Mucosa of gallbladder (tissue), 1 donor: ENCODE measurements around the gene GDI2. TPM values are rescaled to one million over a fixed set of nuclear protein-coding genes. Genes with fewer than 3 reads are reported as not detected.
"Not testable (repeated sequence)": the region's sequence is repeated elsewhere in the genome, so short reads cannot be mapped to it uniquely, and the experiment has no call there.

Experiments used
- DNase-seq: peaks from one replicate; pipeline ENCODE4 v3.0.0-alpha.2; 2020; ENCODE audit warnings: low spot score
- total RNA-seq: library from RNA; stranded (reverse); gene quantifications from one replicate; pipeline ENCODE4 v1.2.1, GENCODE V29; 2021
- donor health status: DM: no; HTN: no; CAD: no.

GDI2 gene
- total RNA-seq, 1 donor from 2014 or later: 205 TPM

- DNase-seq: no peak
These were observed 31.1 kb downstream of the GDI2 start for GRCh38 chr10:5782174-5782573.

DNA sequence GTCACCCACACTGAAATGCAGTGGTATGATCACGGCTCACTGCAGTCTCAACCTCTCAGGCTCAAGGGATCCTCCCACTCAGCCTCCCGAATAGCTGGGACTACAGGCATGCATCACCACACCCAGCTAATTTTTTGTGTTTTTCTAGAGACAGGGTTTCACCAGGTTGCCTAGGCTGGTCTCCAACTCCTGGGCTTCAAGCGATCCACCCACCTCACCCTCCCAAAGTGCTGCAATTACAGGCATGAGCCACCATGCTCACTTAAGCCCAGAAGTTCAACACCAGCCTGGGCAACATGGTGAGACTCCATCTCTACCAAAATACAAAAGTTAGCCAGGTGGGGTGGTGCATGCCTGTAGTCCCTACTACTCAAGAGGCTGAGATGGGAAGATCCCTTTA, 33.5 kb downstream of the GDI2 start:
- no peak for DNase-seq

DNA sequence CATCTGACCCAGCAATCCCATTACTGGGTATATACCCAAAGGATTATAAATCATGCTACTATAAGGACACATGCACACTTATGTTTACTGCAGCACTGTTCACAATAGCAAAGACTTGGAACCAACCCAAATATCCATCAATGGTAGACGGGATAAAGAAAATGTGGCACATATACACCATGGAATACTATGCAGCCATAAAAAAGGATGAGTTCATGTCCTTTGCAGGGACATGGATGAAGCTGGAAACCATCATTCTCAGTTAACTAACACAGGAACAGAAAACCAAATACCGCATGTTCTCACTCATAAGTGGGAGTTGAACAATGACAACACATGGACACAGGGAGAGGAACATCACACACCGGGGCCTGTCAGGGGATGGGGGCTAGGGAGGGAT, 35.5 kb downstream of the GDI2 start:
- not testable (repeated sequence) for DNase-seq

- no peak for DNase-seq
These were observed 36.4 kb downstream of the GDI2 start for GRCh38 chr10:5776881-5777197.

DNA sequence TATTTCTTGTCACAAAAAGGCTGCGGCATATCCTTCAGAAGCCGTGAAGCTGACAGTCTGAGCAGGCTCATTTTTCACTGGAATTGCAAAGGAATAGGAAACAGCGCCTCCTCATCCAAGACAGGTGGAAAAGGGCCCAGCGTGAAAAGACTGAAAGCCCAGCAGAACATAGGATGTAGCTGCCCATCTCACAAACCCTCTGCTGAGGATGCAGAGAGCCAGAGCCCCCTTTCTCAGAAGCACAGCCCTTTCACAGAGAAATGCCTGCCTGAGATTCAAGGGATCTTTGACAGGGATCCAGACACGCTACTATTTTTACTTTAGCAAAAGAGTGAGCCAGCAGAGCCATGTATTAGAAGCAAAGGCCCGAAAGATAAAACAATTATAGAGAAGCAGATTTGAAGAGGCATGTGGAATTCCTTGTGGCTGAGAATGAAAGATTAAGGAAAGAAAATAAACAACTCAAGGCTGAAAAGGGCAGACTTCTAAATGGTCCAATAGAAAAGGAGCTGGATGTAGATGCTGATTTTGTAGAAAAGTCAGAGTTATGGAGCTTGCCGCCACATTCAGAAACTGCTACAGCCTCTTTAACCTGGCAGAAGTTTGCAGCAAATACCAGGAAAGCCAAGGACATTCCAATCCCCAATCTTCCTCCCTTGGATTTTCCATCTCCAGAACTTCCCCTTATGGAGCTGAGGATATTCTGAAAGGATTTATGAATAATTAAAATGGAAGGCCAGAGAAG, 36.9 kb downstream of the GDI2 start:
- no peak for DNase-seq

DNA sequence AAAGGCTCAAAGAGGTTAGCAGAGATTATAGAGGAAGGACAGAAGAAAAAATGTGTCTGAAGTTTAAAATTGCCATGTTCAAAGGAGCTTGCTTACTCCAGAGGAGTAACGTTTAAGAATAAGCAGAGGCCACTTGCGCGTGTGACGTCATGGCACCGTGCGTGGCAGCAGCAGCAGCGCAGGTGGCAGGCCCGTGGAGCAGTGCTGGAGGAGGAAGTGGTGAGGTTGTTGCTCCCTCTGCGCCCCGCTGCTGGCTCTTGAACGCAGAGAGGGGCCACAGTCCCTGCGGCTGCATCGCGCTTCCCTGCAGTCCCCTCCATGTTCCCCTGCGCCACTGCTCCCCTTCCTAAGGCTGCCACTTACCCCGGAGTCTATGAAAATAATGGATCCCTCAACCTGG, 37.5 kb downstream of the GDI2 start:
- peak; percentile 31 for DNase-seq

- no peak for DNase-seq
These were observed 38.1 kb downstream of the GDI2 start for GRCh38 chr10:5774987-5775620.

GRCh38 chr10:5766189-5766588, 47.0 kb downstream of the GDI2 start:
- DNase-seq: no peak

DNA sequence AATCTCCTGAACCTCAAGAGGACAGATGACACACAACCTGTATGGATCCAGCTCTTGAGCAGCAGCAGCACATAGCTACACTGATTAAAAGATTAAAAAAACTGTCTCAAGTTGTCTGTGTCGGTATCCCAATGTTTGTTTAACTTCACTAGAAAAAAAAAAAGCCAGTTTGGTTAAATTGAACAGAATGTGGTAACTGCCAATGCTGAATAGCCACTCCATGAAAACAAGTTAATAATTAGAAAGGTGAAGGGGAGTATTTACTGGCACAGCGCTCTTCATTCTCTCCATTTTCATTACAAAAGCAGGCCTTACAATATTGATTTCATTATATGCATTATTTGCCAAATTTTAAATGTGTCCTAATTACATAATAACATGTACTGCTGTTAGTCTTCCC, 47.6 kb downstream of the GDI2 start:
- no peak for DNase-seq

- no peak for DNase-seq
These were observed 48.6 kb downstream of the GDI2 start for GRCh38 chr10:5764422-5765297.

DNA sequence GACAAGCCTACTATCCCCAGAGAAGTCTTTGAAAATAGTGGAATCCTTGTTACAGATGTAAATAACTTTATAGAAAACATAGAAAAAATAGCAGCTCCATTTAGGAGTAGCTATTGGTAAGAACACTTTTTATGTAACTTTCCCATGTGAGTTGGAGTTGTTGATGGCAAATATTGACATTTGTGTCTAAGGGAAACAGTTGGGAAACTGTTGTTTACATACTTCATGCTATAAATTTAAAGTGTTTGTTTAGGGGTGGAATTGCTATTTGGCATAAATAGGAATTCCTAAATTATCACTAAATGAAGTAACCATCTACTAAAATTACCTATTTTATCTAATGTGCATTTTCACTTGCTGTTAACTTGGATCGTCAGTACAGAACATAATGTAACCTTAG, 50.7 kb downstream of the GDI2 start:
- no peak for DNase-seq

DNA sequence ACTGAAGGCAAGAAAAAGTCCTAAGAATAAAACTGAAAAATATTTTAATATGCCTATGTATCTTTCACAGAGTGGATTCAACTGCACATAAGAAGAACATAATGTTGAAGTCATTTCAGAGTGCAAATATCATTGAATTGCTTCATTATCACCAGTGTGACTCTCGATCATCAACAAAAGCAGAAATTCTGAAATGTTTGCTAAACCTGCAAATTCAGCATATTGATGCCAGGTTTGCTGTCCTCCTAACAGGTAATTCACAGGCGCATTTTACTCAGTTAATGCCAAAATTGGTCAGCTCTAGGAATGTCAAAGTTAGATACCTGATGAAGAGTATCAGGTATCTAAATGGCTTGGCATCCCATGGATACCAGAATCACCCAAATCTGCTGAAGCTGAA, 52.0 kb downstream of the GDI2 start:
- DNase-seq: no peak

DNA sequence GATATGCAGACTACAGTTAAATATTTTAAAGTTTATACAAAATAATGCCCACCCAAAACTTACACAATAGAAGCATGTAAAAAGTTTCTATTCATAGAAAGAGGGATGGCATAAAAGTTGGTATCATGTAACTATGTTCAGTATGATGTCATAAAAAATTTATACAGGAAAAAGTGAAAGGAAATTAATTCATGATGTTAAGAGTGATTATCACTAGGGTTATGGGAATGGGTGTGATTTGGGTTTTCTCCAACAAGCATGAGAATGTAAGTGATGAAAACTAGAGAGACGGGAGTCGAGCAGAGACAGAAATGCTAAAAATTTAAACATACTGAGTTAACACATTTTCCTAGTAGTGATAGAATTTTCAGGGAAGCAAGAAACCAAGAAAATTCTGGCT, 52.7 kb downstream of the GDI2 start:
- no peak for DNase-seq

GRCh38 chr10:5758927-5759326, 54.3 kb downstream of the GDI2 start:
- no peak for DNase-seq

DNA sequence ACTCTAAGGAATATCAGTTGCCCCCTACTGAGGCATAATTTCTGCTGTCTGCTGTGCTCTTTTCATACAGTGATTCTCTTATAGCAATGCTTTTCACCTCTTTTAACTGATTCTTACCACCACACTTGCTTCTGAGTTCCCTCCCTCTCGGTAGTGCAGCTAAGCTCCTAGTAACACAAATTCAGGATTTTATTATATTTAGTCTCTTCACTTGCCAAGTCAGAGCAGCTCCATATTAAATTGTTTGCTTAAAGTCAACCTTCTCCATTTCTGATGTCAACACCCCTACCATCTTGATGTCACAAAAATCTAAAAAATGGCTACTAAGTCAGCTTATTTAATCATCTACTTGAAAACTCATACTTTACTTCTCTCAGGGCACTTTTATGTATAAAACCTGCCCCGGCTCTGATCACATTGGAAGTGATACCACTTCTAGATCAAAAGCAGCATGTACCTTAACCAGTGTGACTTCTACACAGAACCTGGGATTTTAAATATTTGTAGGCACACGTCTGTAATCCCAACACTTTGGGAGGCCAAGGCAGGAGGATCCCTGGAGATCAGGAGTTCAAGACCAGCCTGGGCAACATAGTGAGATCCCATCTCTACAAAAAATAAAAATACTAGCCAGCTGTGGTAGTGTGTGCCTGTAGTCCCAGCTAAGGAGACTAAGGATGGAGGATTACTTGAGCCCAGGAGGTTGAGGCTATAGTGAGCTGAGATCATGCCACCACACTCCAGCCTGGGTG, 55.3 kb downstream of the GDI2 start:
- DNase-seq: no peak

DNA sequence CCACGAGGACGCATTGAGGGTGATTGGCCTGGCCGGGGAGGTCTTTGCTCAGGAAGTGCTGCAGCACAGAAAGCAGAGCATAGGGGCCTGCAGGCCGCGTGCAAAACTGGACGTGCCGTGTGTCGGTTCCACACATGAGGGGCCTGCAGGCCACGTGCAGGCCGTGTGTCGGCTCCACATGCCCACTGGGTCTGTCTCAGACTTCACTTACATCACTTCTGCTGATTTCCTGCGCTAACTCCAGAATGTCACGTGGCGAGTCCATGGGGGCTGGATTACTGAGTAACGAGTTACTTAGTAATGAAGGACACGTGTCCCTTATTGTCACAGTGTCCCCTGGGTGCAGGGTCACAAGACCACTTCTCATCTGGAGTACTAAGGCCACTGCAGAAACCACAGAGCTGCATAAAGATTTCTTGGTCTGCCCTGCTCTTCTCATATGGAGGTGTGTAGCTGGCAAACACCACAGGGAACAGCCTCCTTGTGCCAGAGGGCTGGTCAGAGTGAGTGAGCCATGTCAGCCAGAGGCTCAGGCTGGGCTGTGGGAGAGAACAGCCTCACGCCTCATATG, 60.8 kb downstream of the GDI2 start:
- no peak for DNase-seq

DNA sequence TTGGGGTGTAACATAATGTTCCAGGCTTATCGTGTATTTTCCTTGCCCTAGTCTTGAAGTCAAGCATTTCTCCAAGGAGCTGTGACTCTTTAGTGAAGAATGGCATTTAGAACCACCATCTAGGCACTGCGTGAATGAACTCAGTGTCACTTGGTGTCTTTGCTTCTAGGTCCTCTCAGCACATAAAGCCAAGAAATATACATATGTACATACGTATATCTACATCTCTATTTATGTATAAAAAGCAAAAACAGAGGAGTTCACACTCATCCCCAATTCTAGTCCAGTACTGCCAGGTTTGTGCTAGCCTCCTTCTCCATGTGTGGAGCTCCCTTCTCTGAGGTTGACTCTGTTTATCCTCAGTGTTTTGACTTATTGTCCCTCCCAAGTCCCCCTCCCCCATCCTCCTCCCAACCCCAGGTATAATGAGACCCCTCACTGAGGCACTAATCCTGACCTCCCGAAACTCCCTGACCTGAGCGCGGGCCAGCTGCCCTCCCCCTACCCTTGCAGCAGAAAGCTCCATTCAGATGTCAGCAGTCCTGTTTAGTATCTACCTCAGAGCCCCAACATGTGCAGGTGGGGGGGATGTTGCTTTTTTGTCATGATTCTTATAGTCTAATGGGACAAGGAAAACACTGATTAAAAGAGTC, 61.5 kb downstream of the GDI2 start:
- no peak for DNase-seq

DNA sequence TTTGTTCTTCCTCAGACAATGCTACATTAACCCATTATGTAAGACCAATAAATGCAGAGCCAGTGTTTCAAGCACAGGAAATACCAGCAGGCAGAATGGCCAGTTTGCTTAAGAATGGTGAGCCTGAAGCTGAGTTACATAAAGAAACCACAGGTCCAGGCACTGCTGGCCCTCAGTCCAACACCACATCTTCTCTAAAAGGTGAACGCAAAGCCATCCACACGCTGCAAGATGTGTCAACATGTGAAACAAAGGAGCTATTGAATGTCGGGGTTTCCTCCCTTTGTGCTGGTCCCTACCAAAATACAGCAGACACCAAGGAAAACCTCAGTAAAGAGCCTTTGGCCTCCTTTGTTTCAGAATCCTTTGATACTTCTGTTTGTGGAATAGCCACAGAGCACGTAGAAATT, 64.8 kb downstream of the GDI2 start:
- DNase-seq: no peak

- no peak for DNase-seq
These were observed 67.0 kb downstream of the GDI2 start for GRCh38 chr10:5746197-5746596.

- DNase-seq: no peak
These were observed 68.4 kb downstream of the GDI2 start for GRCh38 chr10:5744849-5745248.

GRCh38 chr10:5743736-5744135, 69.5 kb downstream of the GDI2 start:
- DNase-seq: no peak
